EH (cell line): ENCODE measurements around the gene ATP1A3.

Experiments used
- DNase-seq: peaks from one replicate; pipeline ENCODE4 v3.0.0-alpha.2; 2015; ENCODE audit warnings: low read depth

ATP1A3 gene

GRCh38 chr19:41928754-41929535 lies 65.1 kb downstream of the ATP1A3 start:
- no peak for DNase-seq

- DNase-seq, result no peak
Observed at GRCh38 chr19:41928221-41928683, 65.8 kb downstream of the ATP1A3 start, which contains the start of gene ERFL. Gene ERFL, minus strand, starts transcription at chr19:41928449. Its CDS starts 15,530 bp downstream, at chr19:41912919.

GRCh38 chr19:41927497-41928192 lies 66.4 kb downstream of the ATP1A3 start:
- no peak for DNase-seq

- DNase-seq, result no peak
Observed at GRCh38 chr19:41926763-41927496, 67.1 kb downstream of the ATP1A3 start.

GRCh38 chr19:41926028-41926762 lies 67.8 kb downstream of the ATP1A3 start:
- DNase-seq, result no peak

GRCh38 chr19:41925208-41926003 lies 68.6 kb downstream of the ATP1A3 start:
- no peak for DNase-seq

- no peak for DNase-seq
Observed at GRCh38 chr19:41924151-41925145, 69.6 kb downstream of the ATP1A3 start.

GRCh38 chr19:41923045-41923788 lies 70.8 kb downstream of the ATP1A3 start:
- no peak for DNase-seq

GRCh38 chr19:41922585-41922984 lies 71.4 kb downstream of the ATP1A3 start:
- DNase-seq, result no peak

- DNase-seq, result no peak
Observed at GRCh38 chr19:41921577-41922576, 72.2 kb downstream of the ATP1A3 start.

- DNase-seq, result no peak
Observed at GRCh38 chr19:41920882-41921576, 73.0 kb downstream of the ATP1A3 start.

GRCh38 chr19:41919948-41920712 lies 73.9 kb downstream of the ATP1A3 start:
- DNase-seq, result no peak

GRCh38 chr19:41918653-41919244 lies 75.3 kb downstream of the ATP1A3 start:
- no peak for DNase-seq

GRCh38 chr19:41918095-41918494 lies 75.9 kb downstream of the ATP1A3 start:
- no peak for DNase-seq

- DNase-seq, result no peak
Observed at GRCh38 chr19:41917676-41918075, 76.4 kb downstream of the ATP1A3 start.
